ENCODE data around the gene LYST. TPM values are rescaled to one million over a fixed set of nuclear protein-coding genes. Genes with fewer than 3 reads are reported as not detected.

LYST gene
- total RNA-seq, 4 donors from 2014 or later: 12.3 to 36.6 (median 21.0) TPM

- no peak overlapping the region for H3K27ac ChIP-seq
- H3K4me3 ChIP-seq: no peak overlapping the region
- no peaks in the 10 kb centered on the region for H3K9me3 ChIP-seq
- no peak for TF ChIP-seq POLR2A (IDR thresholded peaks at IDR 0.05)
- TF ChIP-seq CTCF (IDR thresholded peaks at IDR 0.05): no peak
- no peak for DNase-seq
- peaks cover 0 to 12% (median 0%) of the 10 kb centered on the region in 3 donors for H3K4me1 ChIP-seq
- H3K27me3 ChIP-seq: no peaks in the 10 kb centered on the region
- intact Hi-C loops (cut with DNase I): no loop called here
- WGBS, 2 donors: 76 to 88% methylated on average over 4 of the region's 4 CpGs
- peaks cover 0 to 98% (median 9%) of the 10 kb centered on the region in 3 donors for H3K36me3 ChIP-seq
These were observed 146.2 kb downstream of the LYST start for GRCh38 chr1:235720544-235720943.

GRCh38 chr1:235714205-235714897 is 152.4 kb downstream of the LYST start:
- no peaks in the 10 kb centered on the region for H3K9me3 ChIP-seq
- H3K27me3 ChIP-seq: no peaks in the 10 kb centered on the region
- peaks cover 0 to 81% (median 5%) of the 10 kb centered on the region in 3 donors for H3K36me3 ChIP-seq
- no peak overlapping the region for H3K27ac ChIP-seq
- no peaks in the 10 kb centered on the region for H3K4me1 ChIP-seq
- DNase-seq: no peak
- TF ChIP-seq CTCF (IDR thresholded peaks at IDR 0.05): no peak
- no peak for TF ChIP-seq POLR2A (IDR thresholded peaks at IDR 0.05)
- intact Hi-C loops (cut with DNase I): no loop called here
- no peak overlapping the region for H3K4me3 ChIP-seq
- WGBS, 2 donors: 79 to 90% methylated on average over 4 of the region's 4 CpGs

- no peak overlapping the region for H3K27ac ChIP-seq
- no peaks in the 10 kb centered on the region for H3K4me1 ChIP-seq
- no peaks in the 10 kb centered on the region for H3K9me3 ChIP-seq
- DNase-seq: no peak
- intact Hi-C loops (cut with DNase I): no loop called here
- TF ChIP-seq POLR2A (IDR thresholded peaks at IDR 0.05) (no peak), CTCF (IDR thresholded peaks at IDR 0.05) (no peak)
- no peaks in the 10 kb centered on the region for H3K27me3 ChIP-seq
- no peak overlapping the region for H3K4me3 ChIP-seq
- peaks cover 0 to 81% (median 5%) of the 10 kb centered on the region in 3 donors for H3K36me3 ChIP-seq
- WGBS, 2 donors: 79 to 95% methylated on average over 1 of the region's 1 CpG
These were observed 153.9 kb downstream of the LYST start for GRCh38 chr1:235712812-235713211.

- intact Hi-C loops (cut with DNase I): no loop called here
- peaks cover 0 to 4% (median 0%) of the 10 kb centered on the region in 3 donors for H3K4me1 ChIP-seq
- WGBS, 2 donors: 76 to 85% methylated on average over 3 of the region's 3 CpGs
- H3K27me3 ChIP-seq: no peaks in the 10 kb centered on the region
- H3K4me3 ChIP-seq: no peak overlapping the region
- H3K9me3 ChIP-seq: no peaks in the 10 kb centered on the region
- TF ChIP-seq CTCF (IDR thresholded peaks at IDR 0.05) (no peak), POLR2A (IDR thresholded peaks at IDR 0.05) (no peak)
- no peak for DNase-seq
- H3K36me3 ChIP-seq: peaks cover 0 to 82% (median 5%) of the 10 kb centered on the region in 3 donors
- H3K27ac ChIP-seq: no peak overlapping the region
These were observed 156.0 kb downstream of the LYST start for GRCh38 chr1:235710687-235711086.

GRCh38 chr1:235709018-235709417 is 157.7 kb downstream of the LYST start:
- Histone ChIP-seq H3K9me3 (no peaks in the 10 kb centered on the region), H3K27ac (no peak overlapping the region), H3K4me3 (no peak overlapping the region), H3K27me3 (no peaks in the 10 kb centered on the region), H3K36me3 (peaks cover 0 to 83% (median 0%) of the 10 kb centered on the region in 3 donors), H3K4me1 (peaks cover 0 to 8% (median 0%) of the 10 kb centered on the region in 3 donors)
- intact Hi-C loops (cut with DNase I): no loop called here
- WGBS, 2 donors: 86 to 89% methylated on average over 11 of the region's 11 CpGs
- TF ChIP-seq CTCF (IDR thresholded peaks at IDR 0.05) (no peak), POLR2A (IDR thresholded peaks at IDR 0.05) (no peak)
- no peak for DNase-seq
